HG03025 (cell line): ENCODE measurements around the gene CDH20.
A peak's percentile ranks its signal among the peaks of the same experiment; 100 is the strongest.

ENCODE experiments used
- ATAC-seq: cut with Tn5 transposase; IDR thresholded peaks from one replicate; pipeline ENCODE4 v1.9.1; 2021; ENCODE audit warnings: mild to moderate bottlenecking, moderate library complexity; ENCODE audit not compliant: unreplicated experiment, low FRiP score

The CDH20 gene

DNA sequence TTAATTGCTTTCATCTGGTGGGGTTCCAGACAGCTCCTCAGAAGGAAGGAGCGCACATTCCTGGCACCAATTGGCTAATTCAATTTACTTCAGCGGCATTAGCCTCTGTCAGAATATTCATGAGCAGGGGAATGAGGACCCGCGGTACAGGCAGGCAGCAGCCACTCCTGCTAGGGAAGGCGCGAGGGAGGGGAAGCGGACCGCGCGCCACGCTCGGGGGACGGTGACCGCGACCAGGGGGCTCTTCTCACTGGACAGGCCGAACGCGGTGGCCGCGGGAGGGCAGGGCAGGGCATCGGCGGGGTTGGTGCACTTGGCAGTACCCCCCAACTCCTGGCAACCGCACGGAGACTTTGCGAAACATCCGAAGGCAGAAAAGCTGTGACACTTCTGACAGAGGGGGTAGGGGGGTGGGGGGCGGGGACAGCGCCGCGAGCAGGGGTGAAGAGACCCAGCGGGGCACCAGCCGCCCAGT lies at the start of gene CDH20:
CDH20 (plus strand) TSS at position 160 of the 475 bp plus-strand sequence.
- no peak for ATAC-seq

DNA sequence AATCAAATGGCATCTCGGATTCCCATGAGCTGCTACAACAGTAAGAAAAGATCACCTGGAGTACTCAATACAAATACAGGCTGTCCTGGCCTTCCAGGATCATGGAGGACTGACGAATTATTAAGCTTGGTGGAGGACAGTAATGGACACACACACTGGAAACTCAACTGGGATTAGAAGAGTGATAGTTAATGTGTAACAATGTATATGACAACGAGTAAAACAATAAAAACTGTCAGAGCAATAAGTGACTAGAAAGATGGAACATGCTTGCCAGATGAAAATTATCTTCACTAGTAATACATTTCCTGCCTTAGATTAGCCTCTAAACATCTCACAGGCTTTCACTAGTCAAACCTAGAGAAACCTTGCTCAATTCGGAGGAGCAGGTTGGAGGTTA lies 49.2 kb upstream of the CDH20 start:
- ATAC-seq: no peak

DNA sequence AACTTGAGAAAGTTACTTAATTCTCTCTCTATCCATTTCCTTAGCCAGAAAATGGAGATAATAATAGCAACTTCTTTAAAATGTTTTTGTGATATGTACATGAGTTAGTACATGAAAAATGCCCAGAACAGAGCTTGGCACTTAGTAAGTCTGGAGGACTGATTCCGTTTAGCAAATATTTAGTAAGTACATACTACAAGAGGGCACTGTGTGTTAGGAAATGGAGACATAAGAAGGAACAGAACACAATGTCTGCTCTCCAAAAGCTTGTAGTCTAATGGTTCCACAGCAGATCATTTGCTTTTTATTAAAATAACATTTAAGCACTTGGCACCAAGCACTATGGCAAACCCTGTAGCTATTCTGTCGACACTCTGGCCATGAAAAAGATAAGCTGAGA lies 47.5 kb upstream of the CDH20 start:
- no peak for ATAC-seq

DNA sequence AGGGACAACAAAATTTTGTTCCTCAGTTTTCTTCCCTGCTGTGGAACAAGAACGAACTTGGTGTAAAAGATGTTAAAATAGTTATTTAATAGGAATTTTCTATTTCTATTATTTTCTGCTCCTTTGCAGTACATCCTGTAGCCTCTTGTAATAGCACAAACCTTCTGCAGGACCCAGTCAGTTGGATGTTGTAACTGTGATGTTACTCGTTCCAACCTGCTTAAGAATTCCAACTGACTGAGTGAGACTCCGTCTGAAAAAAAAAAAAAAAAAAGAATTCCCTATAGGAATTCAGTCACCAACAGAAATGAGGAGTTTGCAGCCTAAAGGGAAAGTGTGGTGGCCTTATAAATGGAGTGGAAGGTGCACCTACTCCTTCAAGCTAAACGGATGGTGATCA lies 46.4 kb upstream of the CDH20 start:
- ATAC-seq: no peak

DNA sequence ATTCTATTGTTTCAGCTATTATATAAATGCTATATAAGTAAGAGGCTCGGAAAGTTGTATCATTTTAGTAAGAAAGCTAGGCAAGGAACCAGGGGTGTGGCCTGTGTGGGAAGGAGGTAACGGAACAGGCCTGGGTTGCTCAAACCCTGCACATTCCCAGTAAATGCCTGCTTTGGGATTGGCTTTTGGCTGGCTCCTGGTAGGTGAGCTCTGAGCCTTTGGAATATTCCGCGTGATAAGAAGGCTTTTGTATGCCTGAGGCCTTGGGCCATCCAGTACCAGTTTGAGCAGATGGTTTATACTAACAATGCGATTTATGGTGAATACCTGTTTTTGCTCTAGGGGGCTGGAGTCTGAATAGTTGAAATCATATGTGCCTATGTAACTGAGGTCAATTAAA lies 42.6 kb upstream of the CDH20 start:
- ATAC-seq: no peak

DNA sequence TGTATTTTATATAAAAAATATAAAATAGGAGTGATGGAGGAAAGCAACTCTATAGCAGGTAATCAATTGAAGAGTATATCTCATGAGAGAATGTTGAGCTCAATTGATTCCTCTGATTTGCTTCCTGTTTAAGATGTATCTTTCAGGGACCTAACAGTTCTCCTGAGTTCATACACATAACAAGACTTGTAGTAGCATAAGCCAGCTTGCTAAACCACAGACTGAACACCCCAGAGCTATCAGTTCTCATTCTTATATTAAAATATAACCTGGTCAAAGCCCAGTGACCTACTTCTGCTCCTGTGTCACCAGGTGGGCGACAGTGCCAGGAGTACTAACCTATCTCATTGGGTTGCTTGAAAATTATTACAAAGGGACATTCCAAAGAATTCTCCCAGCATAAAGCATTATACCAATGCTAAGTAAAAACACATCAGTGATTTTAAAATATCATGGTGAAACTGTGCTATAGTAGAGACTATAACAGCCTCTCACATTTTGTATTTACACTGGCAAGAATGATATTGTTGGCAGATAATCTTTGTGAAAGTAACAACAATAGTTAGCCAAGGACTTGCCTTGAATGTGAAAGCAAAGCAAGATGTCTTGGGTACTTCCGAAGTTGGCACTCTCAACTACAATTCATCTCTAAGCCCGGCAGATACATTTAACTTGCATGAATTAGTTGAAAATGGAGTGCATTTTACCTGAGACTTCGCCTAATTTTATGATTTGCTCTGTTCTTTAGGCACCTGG lies 40.8 kb upstream of the CDH20 start:
- ATAC-seq: no peak

DNA sequence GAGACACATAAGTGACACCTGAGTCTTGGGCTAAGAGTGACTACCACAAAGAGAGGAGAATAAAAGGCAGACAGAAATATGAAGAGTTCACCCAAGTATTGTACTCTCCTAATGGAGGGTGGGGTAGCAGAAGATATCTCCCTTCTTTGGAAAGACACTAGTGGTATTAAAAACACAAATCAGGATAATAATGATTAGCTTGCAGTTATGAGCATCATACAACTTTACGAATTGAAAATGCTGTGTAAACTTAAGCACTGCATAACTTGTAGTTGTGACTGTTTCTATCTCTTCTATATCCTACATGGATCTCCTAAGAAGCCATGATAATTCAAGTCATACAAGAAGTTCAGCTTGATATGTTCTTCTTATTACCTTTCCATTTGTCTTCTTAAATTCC lies 38.1 kb upstream of the CDH20 start:
- ATAC-seq: no peak

DNA sequence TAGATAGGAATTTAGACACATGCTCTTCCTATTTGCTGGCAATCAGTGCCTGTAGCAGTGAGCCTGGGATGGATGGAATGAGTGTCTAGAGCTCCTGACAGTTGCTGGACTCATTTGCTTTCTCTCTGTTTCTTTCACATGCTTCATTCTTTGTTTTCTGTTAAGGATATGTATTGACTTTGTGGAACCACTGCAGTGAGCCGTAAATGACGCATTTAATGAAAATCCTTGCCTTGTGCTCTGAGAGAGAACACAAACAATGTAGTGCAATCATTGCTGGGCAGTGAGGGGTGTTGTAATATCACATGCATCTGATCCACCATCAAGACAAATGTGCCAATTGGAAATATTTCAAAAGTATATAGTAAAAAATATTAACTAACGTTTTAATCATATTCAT lies 25.2 kb upstream of the CDH20 start:
- no peak for ATAC-seq

DNA sequence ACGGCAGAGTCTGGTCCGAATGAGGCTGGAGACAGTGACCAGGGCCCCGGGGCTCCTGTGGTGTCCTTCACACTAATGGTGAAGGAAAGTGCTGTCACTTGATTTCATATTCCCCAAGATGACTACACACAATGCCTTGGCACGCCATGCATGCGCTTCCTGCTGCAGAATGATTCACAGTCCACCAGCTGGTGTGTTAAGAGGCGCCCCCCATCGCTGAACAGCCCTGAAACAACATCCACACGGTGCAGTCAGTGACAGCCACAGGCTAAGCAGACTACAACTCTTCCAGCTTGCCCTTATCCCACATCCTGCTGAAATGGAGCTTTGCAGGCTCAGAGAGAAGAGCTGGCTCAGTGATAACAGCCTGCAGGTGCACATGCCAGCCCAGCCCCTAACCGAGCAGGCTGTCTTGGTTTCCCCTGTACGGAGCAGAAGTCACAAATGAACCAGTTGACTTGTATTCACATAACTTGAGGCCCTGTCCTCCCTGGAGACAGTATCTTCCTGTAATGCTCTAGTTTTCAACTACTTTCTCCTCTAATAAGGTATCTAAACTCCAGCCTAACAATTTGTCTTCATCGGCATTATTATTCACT lies 24.3 kb upstream of the CDH20 start:
- ATAC-seq: no peak

DNA sequence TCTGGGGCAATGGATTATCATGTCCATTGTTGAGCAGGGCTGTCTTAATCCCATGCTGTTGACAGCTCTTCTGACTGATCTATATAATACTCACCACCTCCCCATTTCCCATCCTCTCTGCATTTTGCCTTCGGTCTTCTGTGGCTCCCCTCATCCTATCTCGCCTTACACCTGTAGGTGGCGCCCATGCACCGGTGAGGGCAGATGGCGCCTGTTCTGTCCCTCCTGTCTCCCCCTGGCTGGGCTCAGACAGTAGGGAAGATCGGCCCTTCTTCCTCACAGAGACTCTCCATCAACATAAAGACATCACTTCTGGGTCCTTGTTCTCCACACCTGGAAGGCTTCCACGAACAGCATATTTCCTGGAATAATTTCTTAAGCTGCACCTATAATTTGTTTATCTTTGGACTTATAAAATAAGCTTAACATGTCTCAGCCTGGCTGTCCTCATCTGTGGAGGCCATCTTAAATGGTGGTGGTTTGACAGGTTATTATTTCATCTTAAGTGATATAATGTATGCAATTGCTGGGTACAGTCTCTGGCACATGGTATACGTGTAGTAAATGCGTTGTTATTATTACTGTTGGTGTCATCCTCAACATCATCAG lies 10.9 kb upstream of the CDH20 start:
- peak; percentile 90 for ATAC-seq

DNA sequence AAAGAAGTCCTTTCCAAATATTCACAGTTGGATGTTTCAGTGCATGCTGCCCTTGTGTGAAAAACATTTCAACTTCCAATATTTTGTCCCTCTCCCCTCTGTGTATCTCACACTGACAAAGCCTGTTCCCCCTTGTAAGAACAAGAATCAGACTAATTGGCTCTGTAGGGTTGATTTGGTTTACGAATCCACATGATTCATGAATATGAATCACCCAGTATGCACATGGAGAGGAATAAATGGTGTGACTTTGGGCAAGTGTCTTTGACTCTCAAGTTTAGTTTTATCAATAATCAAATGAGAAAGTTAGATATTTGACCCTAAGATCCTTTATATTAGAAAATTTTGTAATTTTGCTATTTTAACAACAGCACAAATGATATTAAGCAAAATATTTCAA lies 9.3 kb upstream of the CDH20 start:
- no peak for ATAC-seq

DNA sequence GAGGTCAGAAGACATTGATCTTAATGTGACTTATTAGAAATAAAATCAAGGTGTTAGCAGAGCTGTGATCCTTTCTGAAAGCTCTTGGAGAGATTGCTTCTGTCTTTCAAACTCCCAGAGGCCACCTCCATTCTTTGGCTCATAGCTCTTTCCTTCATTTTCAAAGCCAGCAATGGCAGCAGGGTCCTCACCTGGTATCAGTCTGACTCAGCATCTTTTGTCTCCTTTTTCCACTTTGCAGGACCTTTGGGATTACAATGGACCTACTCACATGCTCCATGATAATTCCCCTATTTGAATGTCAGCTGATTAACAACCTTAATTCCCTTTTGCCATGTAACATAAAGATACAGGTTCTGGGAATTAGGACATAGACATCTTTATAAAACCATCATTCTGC lies 6.8 kb upstream of the CDH20 start:
- ATAC-seq: no peak

DNA sequence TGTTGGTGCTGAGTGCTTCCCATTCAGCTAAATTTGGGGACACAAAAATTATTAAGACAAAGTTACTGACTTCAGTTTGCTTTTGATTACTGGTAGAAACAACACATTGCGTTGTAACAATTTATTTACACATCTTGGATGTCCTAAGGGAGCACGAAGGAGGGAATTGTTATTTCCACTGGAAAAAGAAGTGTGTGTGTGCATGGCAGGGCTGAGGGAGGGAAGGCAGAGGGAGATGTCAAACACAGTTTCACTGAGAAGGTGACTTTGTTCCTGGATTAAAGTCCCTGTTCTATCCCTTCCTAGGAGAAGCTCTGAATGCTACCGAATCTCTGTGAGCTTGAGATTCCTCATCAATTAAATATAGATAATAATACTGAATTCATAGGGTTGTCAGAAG lies 3.8 kb upstream of the CDH20 start:
- no peak for ATAC-seq

DNA sequence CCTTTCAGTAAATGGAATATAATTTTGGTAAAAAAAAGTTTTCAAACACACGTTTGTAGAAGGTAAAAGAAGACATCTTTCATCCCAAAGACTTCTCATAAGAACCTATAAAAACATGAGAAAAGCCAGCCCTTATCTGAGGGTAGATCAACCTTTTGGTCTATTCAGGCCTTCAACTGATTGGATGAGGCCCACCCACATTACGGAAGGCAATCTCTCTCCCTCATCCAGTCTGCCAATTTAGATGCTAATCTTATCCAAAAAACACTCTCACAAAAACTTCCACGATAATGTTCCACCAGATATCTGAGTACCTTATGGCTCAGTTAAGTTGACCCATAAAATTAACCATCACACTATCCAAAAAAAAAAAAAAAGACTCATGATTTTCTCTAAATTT lies 2.2 kb upstream of the CDH20 start:
- no peak for ATAC-seq

DNA sequence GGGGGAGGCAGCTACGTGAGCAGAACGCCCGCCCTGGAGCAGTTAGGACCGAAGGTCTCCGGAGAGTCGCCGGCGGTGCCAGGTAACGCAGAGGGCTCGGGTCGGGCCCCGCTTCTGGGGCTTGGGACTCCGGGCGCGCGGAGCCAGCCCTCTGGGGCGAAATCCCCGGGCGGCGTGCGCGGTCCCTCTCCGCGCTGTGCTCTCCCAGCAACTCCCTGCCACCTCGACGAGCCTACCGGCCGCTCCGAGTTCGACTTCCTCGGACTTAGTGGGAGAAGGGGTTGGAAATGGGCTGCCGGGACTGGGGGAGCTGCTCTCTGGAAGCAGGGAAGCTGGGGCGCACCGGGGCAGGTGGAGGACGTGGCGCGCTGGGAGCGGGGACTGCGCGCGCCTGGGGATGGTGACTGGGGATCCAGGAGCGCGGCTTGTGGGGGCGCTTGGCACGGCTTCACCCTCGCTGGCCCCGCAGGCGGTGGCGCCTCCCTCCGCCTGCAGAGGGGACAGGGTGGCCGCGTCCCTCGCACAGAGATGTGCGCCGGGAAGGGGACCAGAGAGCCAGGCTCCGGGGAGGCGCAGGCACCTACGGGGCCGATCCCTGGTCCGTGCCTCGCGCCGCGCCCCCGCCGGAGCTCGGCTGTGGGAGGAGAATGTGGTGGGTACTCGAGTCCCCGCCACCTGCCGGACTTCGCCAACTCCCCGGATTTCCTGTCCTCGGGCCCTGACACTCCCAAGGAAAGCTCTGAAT lies 688 bp downstream of the CDH20 start:
- ATAC-seq: no peak

DNA sequence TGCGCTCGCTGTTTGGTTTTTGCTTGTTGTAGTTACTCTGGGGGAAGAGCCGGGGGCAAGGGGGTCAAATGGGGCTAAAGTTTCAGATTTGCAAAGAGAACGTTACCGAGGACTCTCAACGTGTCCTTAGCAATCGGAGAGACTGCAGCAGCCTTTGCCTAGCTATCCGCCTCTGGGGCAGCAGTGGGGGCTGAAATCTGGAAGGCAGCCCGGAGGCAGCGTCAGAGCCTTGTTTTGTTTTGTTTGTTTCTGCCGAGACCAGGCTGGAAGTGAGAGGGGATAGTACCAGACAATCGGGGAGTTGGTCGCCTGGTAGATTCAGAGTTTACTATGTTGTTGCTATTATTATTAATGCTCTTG lies 1.2 kb downstream of the CDH20 start:
- ATAC-seq: no peak

DNA sequence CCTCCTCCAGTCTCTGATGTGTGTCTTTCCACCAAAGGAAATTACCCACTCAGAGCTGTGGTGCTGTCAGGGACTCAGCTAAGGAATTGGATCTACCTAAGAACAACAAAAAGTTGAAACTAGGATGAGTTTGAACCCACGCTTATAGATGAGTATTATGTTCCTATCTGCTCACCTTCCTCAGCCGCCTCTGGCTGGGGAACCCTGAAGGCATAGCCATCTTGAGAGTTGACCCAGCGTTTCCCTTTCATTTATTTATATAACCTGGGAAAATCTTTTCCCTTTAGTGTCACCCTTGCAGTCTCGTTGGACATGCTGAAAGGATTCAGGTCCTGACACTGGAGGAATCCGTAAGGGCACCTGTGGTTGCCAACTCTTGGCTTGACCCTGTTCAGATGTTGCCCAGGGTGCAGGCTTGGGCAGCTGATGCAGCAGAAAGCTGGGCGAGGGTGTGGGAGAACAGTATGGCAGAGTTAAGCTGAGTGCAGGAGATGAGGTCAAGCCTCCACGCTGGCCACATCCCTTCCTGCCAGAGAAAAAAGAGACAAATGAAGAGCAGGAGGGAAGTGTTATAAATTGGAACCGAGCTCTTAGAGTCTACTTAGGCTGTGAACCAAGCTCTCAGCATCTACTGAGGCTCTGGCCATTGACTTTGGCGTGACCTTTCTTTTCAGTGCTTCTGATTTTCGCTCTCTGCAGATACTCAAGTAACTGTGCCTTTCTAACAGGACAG lies 1.9 kb downstream of the CDH20 start:
- ATAC-seq: no peak

DNA sequence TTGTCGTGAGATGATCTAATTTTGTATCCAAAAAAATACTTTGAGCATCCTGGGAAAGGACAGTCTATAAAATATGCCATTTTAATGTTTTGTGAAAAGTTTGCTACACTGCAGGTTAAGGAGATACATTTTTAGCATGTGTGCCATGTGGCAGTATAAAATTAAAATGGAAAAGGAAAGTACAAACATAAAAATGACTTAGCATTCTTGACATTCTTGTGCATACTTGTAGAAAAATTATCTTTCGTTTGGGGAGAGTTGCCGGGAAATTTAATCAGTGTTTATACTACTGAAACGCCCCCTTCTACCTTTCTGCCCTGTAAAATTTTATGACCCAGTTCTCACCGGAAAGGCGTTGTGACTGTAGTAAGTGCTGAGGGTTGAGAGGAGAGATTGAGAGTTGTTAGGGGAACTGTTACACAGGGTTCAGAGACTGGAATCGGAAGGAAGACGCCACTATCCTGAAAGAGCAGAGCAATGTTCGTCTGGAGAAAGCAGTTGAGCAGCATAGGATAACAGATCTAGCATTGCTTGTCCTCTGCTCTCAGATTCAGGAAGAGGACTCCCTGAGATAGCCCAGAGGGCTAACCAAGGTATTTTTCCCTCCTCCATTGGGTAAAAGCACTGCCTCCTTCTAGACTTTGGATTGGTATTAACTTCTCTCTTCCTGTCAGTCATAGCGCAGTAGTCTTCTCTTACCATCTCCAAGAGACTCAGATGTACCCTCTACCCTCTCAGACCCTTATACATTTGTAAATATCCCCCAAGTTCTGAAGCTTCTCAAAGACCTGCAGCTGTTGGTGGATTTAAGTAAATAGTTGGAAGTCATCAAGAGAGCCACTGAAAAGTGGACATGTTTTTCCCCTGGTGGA lies 2.7 kb downstream of the CDH20 start:
- ATAC-seq: no peak

DNA sequence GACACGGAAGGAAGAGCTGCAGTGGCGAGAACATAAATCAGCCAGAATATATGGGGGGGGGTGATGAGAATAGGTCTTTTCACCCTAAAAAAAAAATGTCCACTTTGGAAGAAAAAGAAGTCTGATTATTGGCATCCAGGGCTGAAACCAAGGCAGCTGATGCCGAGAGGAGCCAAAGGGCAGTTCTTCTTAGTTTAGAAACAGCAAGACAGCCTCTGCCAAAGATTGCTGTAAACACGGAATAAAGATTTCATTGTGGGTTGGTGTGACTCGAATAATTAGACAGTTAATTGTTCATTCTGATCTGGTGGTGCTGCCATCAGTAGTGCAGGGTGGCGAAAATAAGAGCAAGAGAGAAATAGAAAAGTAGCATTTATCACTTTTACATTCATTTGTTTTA lies 3.5 kb downstream of the CDH20 start:
- ATAC-seq: no peak

DNA sequence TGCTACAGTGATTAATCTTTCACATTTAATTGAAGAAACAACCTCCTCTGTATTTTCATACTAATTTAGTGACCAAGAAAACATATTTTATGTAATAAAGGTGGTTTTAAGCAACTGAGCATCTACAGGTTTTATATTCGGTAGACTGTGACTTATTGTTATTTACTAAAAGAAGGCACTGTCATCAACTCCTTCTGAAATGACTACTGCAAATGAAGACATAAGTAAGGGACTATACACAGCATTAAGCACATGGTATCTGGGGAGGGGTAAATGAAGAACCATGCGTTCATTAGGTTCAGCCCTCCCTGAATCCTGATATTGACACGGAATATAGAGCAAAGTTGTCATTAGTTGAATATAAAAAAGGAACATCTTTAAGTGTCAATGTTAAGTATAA lies 4.3 kb downstream of the CDH20 start:
- ATAC-seq: no peak
